NCI-H748 (cell line): ENCODE measurements around the gene FAT3.

ENCODE experiments used
- DNase-seq: peaks from one replicate; lab custom pipeline; 2025; ENCODE audit not compliant: unreplicated experiment; lab: John Stamatoyannopoulos, UW

Gene FAT3

GRCh38 chr11:92227230-92227814, 2.7 kb downstream of the FAT3 start:
- peak; percentile 54 for DNase-seq

- DNase-seq: peak; percentile 58
Observed at GRCh38 chr11:92227959-92228935, 3.6 kb downstream of the FAT3 start.

- DNase-seq: peak; percentile 16
Observed at GRCh38 chr11:92236856-92237255, 12.2 kb downstream of the FAT3 start.

GRCh38 chr11:92240916-92241315, 16.3 kb downstream of the FAT3 start:
- DNase-seq: no peak

GRCh38 chr11:92245700-92246271, 21.2 kb downstream of the FAT3 start:
- DNase-seq: no peak

GRCh38 chr11:92246630-92247029, 22.0 kb downstream of the FAT3 start:
- no peak for DNase-seq

- no peak for DNase-seq
Observed at GRCh38 chr11:92249156-92249753, 24.6 kb downstream of the FAT3 start.

GRCh38 chr11:92251980-92252379, 27.4 kb downstream of the FAT3 start:
- DNase-seq: no peak

- no peak for DNase-seq
Observed at GRCh38 chr11:92253421-92253820, 28.8 kb downstream of the FAT3 start.

- no peak for DNase-seq
Observed at GRCh38 chr11:92253945-92254344, 29.3 kb downstream of the FAT3 start.

GRCh38 chr11:92257536-92257935, 32.9 kb downstream of the FAT3 start:
- no peak for DNase-seq

GRCh38 chr11:92259861-92260260, 35.2 kb downstream of the FAT3 start:
- no peak for DNase-seq

GRCh38 chr11:92264350-92264749, 39.7 kb downstream of the FAT3 start:
- DNase-seq: no peak

- no peak for DNase-seq
Observed at GRCh38 chr11:92266806-92267205, 42.2 kb downstream of the FAT3 start.

- DNase-seq: no peak
Observed at GRCh38 chr11:92267278-92267677, 42.7 kb downstream of the FAT3 start.

- DNase-seq: no peak
Observed at GRCh38 chr11:92267968-92268367, 43.4 kb downstream of the FAT3 start.

GRCh38 chr11:92268546-92268945, 43.9 kb downstream of the FAT3 start:
- DNase-seq: no peak

- DNase-seq: no peak
Observed at GRCh38 chr11:92269021-92269420, 44.4 kb downstream of the FAT3 start.

- DNase-seq: no peak
Observed at GRCh38 chr11:92269841-92270240, 45.2 kb downstream of the FAT3 start.

- no peak for DNase-seq
Observed at GRCh38 chr11:92272651-92273050, 48.0 kb downstream of the FAT3 start.
